Neuron (in vitro differentiated cells): ENCODE results near the gene MCU.
"Not testable (repeated sequence)": the region's sequence is repeated elsewhere in the genome, so short reads cannot be mapped to it uniquely, and the experiment has no call there.

ENCODE experiments used
- H2AFZ ChIP-seq: one replicate; pipeline ENCODE4 v1.6.1; 2013; ENCODE audit warnings: low read depth, mild to moderate bottlenecking, inconsistent platforms, low read length, moderate library complexity
- H3K27me3 ChIP-seq: one replicate; pipeline ENCODE4 v1.6.1; 2013; ENCODE audit warnings: low read length; ENCODE audit not compliant: insufficient read depth
- H3K36me3 ChIP-seq: one replicate; pipeline ENCODE4 v1.6.1; 2013; ENCODE audit warnings: low read length; ENCODE audit not compliant: insufficient read depth
- H3K4me1 ChIP-seq: one replicate; pipeline ENCODE4 v1.6.1; 2013; ENCODE audit warnings: low read length; ENCODE audit not compliant: insufficient read depth
- H3K4me3 ChIP-seq: 2 replicates; pipeline ENCODE4 v1.5.1; 2013; ENCODE audit warnings: mild to moderate bottlenecking, low read length, moderate library complexity
- H3K9me3 ChIP-seq: one replicate; pipeline ENCODE4 v1.6.1; 2013; ENCODE audit warnings: low read length

The MCU gene

GRCh38 chr10:72899545-72899944 lies 207.6 kb downstream of the MCU start:
- Histone ChIP-seq H3K27me3 (peaks cover 3% of the 10 kb centered on the region), H3K4me3 (no peak overlapping the region), H3K4me1 (no peaks in the 10 kb centered on the region), H3K9me3 (no peaks in the 10 kb centered on the region), H3K36me3 (no peaks in the 10 kb centered on the region), H2AFZ (no peak overlapping the region)

GRCh38 chr10:72903941-72904446 lies 212.1 kb downstream of the MCU start:
- H3K36me3 ChIP-seq, H2AFZ ChIP-seq, H3K4me1 ChIP-seq, H3K9me3 ChIP-seq, H3K4me3 ChIP-seq, H3K27me3 ChIP-seq: not testable (repeated sequence)

- H3K4me3 ChIP-seq: no peak overlapping the region
- H3K36me3 ChIP-seq: no peaks in the 10 kb centered on the region
- H3K4me1 ChIP-seq: no peaks in the 10 kb centered on the region
- no peaks in the 10 kb centered on the region for H3K9me3 ChIP-seq
- no peaks in the 10 kb centered on the region for H3K27me3 ChIP-seq
- H2AFZ ChIP-seq: no peak overlapping the region
These were observed 212.9 kb downstream of the MCU start for GRCh38 chr10:72904806-72905205.

GRCh38 chr10:72906446-72906845 lies 214.5 kb downstream of the MCU start:
- no peaks in the 10 kb centered on the region for H3K9me3 ChIP-seq
- no peaks in the 10 kb centered on the region for H3K27me3 ChIP-seq
- H3K36me3 ChIP-seq: no peaks in the 10 kb centered on the region
- no peak overlapping the region for H2AFZ ChIP-seq
- no peak overlapping the region for H3K4me3 ChIP-seq
- no peaks in the 10 kb centered on the region for H3K4me1 ChIP-seq

GRCh38 chr10:72910705-72911104 lies 218.8 kb downstream of the MCU start:
- Histone ChIP-seq H3K4me3 (no peak overlapping the region), H3K27me3 (no peaks in the 10 kb centered on the region), H3K9me3 (no peaks in the 10 kb centered on the region), H3K4me1 (no peaks in the 10 kb centered on the region), H3K36me3 (no peaks in the 10 kb centered on the region), H2AFZ (no peak overlapping the region)

- Histone ChIP-seq H3K36me3 (no peaks in the 10 kb centered on the region), H2AFZ (no peak overlapping the region), H3K4me1 (no peaks in the 10 kb centered on the region), H3K4me3 (no peak overlapping the region), H3K9me3 (no peaks in the 10 kb centered on the region), H3K27me3 (no peaks in the 10 kb centered on the region)
These were observed 219.8 kb downstream of the MCU start for GRCh38 chr10:72911758-72912157.

GRCh38 chr10:72912736-72913135 lies 220.8 kb downstream of the MCU start:
- Histone ChIP-seq H3K27me3 (no peaks in the 10 kb centered on the region), H3K36me3 (no peaks in the 10 kb centered on the region), H3K4me3 (no peak overlapping the region), H3K9me3 (no peaks in the 10 kb centered on the region), H2AFZ (no peak overlapping the region), H3K4me1 (no peaks in the 10 kb centered on the region)

GRCh38 chr10:72913287-72913686 lies 221.3 kb downstream of the MCU start:
- Histone ChIP-seq H3K9me3 (no peaks in the 10 kb centered on the region), H3K27me3 (no peaks in the 10 kb centered on the region), H3K36me3 (no peaks in the 10 kb centered on the region), H3K4me1 (no peaks in the 10 kb centered on the region), H3K4me3 (no peak overlapping the region), H2AFZ (no peak overlapping the region)

GRCh38 chr10:72917201-72917600 lies 225.3 kb downstream of the MCU start:
- not testable (repeated sequence) for H3K27me3 ChIP-seq, H3K4me1 ChIP-seq, H3K36me3 ChIP-seq, H3K4me3 ChIP-seq, H2AFZ ChIP-seq, H3K9me3 ChIP-seq

- not testable (repeated sequence) for H2AFZ ChIP-seq, H3K4me3 ChIP-seq, H3K27me3 ChIP-seq, H3K36me3 ChIP-seq, H3K4me1 ChIP-seq, H3K9me3 ChIP-seq
These were observed 225.9 kb downstream of the MCU start for GRCh38 chr10:72917803-72918332.

GRCh38 chr10:72918352-72918751 lies 226.4 kb downstream of the MCU start:
- H3K9me3 ChIP-seq: peaks cover 7% of the 10 kb centered on the region
- no peaks in the 10 kb centered on the region for H3K4me1 ChIP-seq
- no peaks in the 10 kb centered on the region for H3K27me3 ChIP-seq
- H3K36me3 ChIP-seq: no peaks in the 10 kb centered on the region
- no peak overlapping the region for H2AFZ ChIP-seq
- no peak overlapping the region for H3K4me3 ChIP-seq

- H2AFZ ChIP-seq, H3K4me1 ChIP-seq, H3K9me3 ChIP-seq, H3K27me3 ChIP-seq, H3K36me3 ChIP-seq, H3K4me3 ChIP-seq: not testable (repeated sequence)
These were observed 229.3 kb downstream of the MCU start for GRCh38 chr10:72921147-72921683.

- Histone ChIP-seq H3K4me3 (no peak overlapping the region), H3K27me3 (peaks cover 2% of the 10 kb centered on the region), H3K4me1 (no peaks in the 10 kb centered on the region)
These were observed 232.4 kb downstream of the MCU start for GRCh38 chr10:72924351-72924750.

GRCh38 chr10:72925951-72926465 lies 234.1 kb downstream of the MCU start:
- Histone ChIP-seq H3K36me3 (no peaks in the 10 kb centered on the region), H3K9me3 (peaks cover 3% of the 10 kb centered on the region), H3K4me3 (no peak overlapping the region), H3K4me1 (no peaks in the 10 kb centered on the region), H2AFZ (no peak overlapping the region), H3K27me3 (peaks cover 5% of the 10 kb centered on the region)

More at GRCh38 chr10:72924351-72924750, 232.4 kb downstream of the MCU start:
- H2AFZ ChIP-seq: no peak overlapping the region
- H3K36me3 ChIP-seq: no peaks in the 10 kb centered on the region
- peaks cover 4% of the 10 kb centered on the region for H3K9me3 ChIP-seq
